Measurements from ENCODE around the gene REXO5. TPM values are rescaled to one million over a fixed set of nuclear protein-coding genes. Genes with fewer than 3 reads are reported as not detected.

REXO5 gene
- total and polyA plus RNA-seq, 2 of the 13 experiments (the other 11 are each of a cell fraction or from before 2014, with no cell fraction given) = 5.9 to 13.1 TPM

GRCh38 chr16:20803561-20804214, 2.6 kb upstream of the REXO5 start (continued):
- TF ChIP-seq JUNB (CRISPR knock-in tag; IDR thresholded peaks at IDR 0.05; ENCODE audit: borderline replicate concordance) (no peak), GPBP1L1 (CRISPR knock-in tag; IDR thresholded peaks at IDR 0.05) (no peak), ZNF207 (IDR thresholded peaks at IDR 0.05; ENCODE audit: borderline replicate concordance) (no peak), HOXA5 (CRISPR knock-in tag; IDR thresholded peaks at IDR 0.05) (no peak), ARID4A (CRISPR knock-in tag; IDR thresholded peaks at IDR 0.05; ENCODE audit: borderline replicate concordance) (peak; percentile 64; the same call in 1 of the 2 replicates), TERF1 (CRISPR knock-in tag; IDR thresholded peaks at IDR 0.05) (no peak), ZNF333 (CRISPR knock-in tag; IDR thresholded peaks at IDR 0.05; ENCODE audit: borderline replicate concordance) (peak; percentile 83; the same call in 1 of the 2 replicates), ZNF431 (CRISPR knock-in tag; IDR thresholded peaks at IDR 0.05; ENCODE audit: borderline replicate concordance, low read depth) (no peak; the same call in 1 of the 2 replicates), ZMAT3 (CRISPR knock-in tag; conservative IDR thresholded peaks at IDR 0.05) (no peak), ISX (CRISPR knock-in tag; conservative IDR thresholded peaks at IDR 0.05) (no peak), IKZF4 (CRISPR knock-in tag; IDR thresholded peaks at IDR 0.05; ENCODE audit: borderline replicate concordance, low read depth, not compliant biosample characterization) (no peak), ZNF704 (CRISPR knock-in tag; IDR thresholded peaks at IDR 0.05; ENCODE audit: borderline replicate concordance) (peak; percentile 47; the same call in 1 of the 2 replicates), ZBTB42 (CRISPR knock-in tag; IDR thresholded peaks at IDR 0.05) (peak; percentile 79), NCOA5 (CRISPR knock-in tag; IDR thresholded peaks at IDR 0.05) (no peak), ZEB1 (IDR thresholded peaks at IDR 0.05; ENCODE audit: insufficient replicate concordance, low read depth) (peak; percentile 86), HNF4G (IDR thresholded peaks at IDR 0.05; ENCODE audit: borderline replicate concordance, low read depth, low read length) (peak; percentile 94), HNF4G (CRISPR knock-in tag; IDR thresholded peaks at IDR 0.05; ENCODE audit: borderline replicate concordance, low read depth) (peak; percentile 87; the same call in 1 of the 2 replicates), ASH2L (IDR thresholded peaks at IDR 0.05; ENCODE audit: insufficient read length, low read depth, low read length) (peak; percentile 80), STAT5B (CRISPR knock-in tag; IDR thresholded peaks at IDR 0.05) (no peak), ZNF230 (CRISPR knock-in tag; IDR thresholded peaks at IDR 0.05) (peak; percentile 84; the same call in 1 of the 2 replicates), IKZF1 (IDR thresholded peaks at IDR 0.05) (no peak)

Data from HepG2 (cell line).